Stimulated activated effector memory CD8-positive, alpha-beta T cell treated with anti-CD3 and anti-CD28 coated beads, Interleukin-12 subunit alpha, Interleukin-12 subunit beta, amount 100 ng/mL, for 72 hours (primary cell): ENCODE results near the gene RERE.
A peak's percentile ranks its signal among the peaks of the same experiment; 100 is the strongest.

Source experiments
- ATAC-seq: fragments of 150-1000 bp; cut with Tn5 transposase; 2 replicates; pipeline ENCODE4 v1.10.0; 2021
- DNase-seq, 2 donors: peaks; one replicate each; pipeline ENCODE4 v3.0.0; 2021 to 2022; ENCODE audit warnings: low spot score in 2 of 2
- H3K27ac Mint-ChIP-seq: one replicate; pipeline ENCODE4 v1.8.0; 2022; ENCODE audit warnings: mild to moderate bottlenecking, mixed read lengths
- H3K36me3 Mint-ChIP-seq: one replicate; pipeline ENCODE4 v1.8.0; 2022; ENCODE audit warnings: mild to moderate bottlenecking, mixed read lengths
- H3K4me1 Mint-ChIP-seq: one replicate; pipeline ENCODE4 v1.8.0; 2022; ENCODE audit warnings: mixed read lengths
- H3K4me3 Mint-ChIP-seq: one replicate; pipeline ENCODE4 v1.8.0; 2022; ENCODE audit warnings: mild to moderate bottlenecking, mixed read lengths
- H3K9me3 Mint-ChIP-seq: one replicate; pipeline ENCODE4 v1.8.0; 2022; ENCODE audit warnings: mixed read lengths

Gene RERE

DNA sequence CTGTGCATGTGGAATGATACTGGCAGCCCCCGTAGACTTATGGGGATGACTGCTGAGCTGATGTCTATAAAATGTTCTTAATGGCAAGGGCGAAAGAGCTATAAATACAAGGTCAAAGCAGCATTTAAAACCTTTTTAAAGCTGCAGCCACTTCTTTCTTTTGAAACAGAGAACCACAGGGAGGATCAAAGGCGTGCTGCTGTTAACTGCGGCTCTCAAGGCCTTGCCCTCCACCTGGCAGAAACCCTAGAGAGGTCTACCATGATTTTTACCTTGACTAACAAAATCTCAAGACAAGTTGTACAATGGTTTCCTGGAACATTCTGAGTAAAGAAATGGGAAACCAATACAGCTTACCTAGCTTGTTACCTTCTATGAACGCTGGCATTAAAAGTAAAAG lies 409.8 kb downstream of the RERE start:
- peaks cover 35% of the 10 kb centered on the region for H3K4me1 Mint-ChIP-seq
- H3K4me3 Mint-ChIP-seq: no peak overlapping the region
- peaks cover 54% of the 10 kb centered on the region for H3K36me3 Mint-ChIP-seq

DNA sequence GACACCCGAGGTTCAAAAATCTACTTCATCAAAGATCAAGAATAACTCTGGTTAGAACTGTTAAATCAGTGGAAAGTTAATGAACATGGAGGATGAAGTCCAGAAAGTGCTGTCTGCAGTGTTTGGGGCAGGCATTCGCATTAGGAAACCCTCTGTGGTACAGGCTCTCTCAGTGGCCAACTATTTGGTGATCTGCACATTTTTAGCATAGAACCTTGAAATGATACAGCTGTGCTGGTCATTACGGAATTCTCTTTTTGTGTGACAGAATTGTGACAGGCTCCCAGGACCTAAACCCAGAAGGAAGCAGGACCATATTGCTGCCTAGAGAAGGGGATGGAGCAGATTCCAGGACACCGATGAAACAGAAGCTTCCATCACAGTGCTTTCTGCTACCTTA lies 410.5 kb downstream of the RERE start:
- Mint-ChIP-seq H3K27ac (no peak overlapping the region), H3K9me3 (no peaks in the 10 kb centered on the region), H3K36me3 (peaks cover 49% of the 10 kb centered on the region), H3K4me3 (no peak overlapping the region), H3K4me1 (peaks cover 28% of the 10 kb centered on the region)
- ATAC-seq (no peak), DNase-seq (no peak)

More for the DNA sequence above, 409.8 kb downstream of the RERE start:
- no peaks in the 10 kb centered on the region for H3K9me3 Mint-ChIP-seq
- no peak for DNase-seq
- ATAC-seq: no peak
- H3K27ac Mint-ChIP-seq: no peak overlapping the region

GRCh38 chr1:8406011-8406410 lies 411.4 kb downstream of the RERE start:
- DNase-seq (no peak), ATAC-seq (no peak)
- Mint-ChIP-seq H3K4me3 (no peak overlapping the region), H3K4me1 (peaks cover 26% of the 10 kb centered on the region), H3K27ac (peak overlapping the region; percentile 17), H3K9me3 (no peaks in the 10 kb centered on the region), H3K36me3 (peaks cover 52% of the 10 kb centered on the region)

DNA sequence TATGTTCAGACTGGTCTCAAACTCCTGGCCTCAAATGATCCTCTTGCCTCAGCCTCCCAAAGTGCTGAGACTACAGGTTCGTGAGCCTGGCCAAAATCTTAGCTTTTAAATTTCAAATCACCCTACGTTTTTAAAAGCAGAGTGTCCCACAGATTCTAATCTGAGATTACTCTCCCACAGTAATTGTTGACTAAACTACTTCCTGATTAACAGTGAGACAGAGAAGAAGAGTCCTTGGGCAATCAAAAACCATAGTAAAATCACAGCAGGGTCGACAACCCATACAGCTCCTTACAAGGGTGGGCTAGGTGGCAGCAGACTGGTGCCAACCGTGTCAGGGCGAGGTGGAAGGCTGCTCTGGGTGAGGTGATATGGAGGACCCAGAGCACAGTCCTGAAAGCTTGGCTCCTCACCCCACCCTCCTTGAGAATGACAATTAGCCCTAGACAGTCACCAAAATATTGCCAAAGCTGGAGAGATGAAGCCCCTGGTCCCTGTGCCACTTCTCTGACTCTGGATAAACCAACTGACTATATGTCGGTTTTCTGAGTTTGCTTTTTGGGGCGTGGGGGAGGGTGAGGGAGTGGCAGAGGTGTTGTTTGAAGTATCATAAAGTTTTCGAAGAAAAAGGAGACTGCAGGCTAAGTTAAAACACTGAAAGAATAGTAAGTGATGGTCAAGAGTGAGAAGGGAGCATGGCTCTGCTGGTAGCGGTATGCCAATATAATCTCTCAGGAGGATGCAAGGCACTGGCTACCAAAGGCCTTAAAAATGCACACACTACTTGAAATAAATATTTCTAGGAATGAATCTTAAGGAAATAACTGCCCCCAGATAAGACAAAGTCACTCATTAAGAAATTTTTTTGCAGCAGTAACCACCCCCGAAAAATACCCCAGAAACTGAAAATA lies 412.7 kb downstream of the RERE start:
- Mint-ChIP-seq H3K4me3 (no peak overlapping the region), H3K27ac (no peak overlapping the region), H3K4me1 (peaks cover 14% of the 10 kb centered on the region), H3K36me3 (peaks cover 52% of the 10 kb centered on the region), H3K9me3 (no peaks in the 10 kb centered on the region)
- ATAC-seq: no peak
- DNase-seq: no peak

DNA sequence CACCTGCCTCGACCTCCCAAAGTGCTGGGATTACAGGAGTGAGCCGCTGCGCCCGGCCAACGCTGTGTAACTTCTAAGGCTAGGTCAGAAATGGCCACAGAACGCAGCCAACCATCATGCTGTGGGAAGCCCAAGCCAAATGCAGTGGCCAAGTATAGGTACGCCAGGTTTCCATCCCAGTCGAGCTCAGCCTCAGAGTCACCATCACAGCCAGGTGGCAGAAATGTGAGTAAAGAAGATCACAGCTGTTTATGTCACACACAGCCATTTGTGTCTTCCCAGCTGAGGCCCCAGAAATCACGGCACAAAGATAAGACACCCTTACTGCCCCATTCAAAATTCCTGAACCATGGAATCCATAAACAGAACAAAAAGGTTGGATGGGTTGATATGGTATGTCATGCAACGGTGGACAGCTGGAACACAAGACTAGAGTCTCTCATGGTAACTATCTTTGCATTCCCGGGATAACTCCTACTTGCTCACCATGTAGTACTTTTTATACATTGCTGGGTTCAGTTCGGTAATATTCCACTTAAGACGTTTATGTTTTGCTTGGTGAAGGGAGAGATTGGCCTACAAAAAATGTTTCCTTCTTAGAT lies 415.2 kb downstream of the RERE start:
- Mint-ChIP-seq H3K36me3 (peaks cover 44% of the 10 kb centered on the region), H3K4me1 (peaks cover 21% of the 10 kb centered on the region), H3K4me3 (no peak overlapping the region), H3K27ac (no peak overlapping the region), H3K9me3 (no peaks in the 10 kb centered on the region)
- no peak for DNase-seq
- ATAC-seq: no peak

DNA sequence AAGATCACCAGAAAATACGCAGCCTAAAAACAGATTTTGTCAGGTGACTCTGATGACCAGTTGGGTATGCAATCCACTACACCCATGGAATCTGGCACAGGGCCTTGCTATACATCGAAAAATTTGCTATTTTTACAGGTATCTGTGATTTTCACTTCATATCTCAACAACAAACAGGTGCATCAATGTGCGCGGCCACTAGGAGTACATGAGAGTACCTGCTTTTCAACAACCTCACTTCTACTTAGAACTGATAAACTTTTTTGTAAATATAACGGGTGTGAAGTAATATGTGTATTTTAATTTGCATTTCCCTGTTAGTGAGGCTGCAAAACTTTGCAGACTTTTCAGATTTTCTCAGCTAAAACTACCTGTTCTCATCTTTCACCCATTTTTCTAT lies 418.8 kb downstream of the RERE start:
- no peaks in the 10 kb centered on the region for H3K9me3 Mint-ChIP-seq
- no peak for DNase-seq
- no peak overlapping the region for H3K4me3 Mint-ChIP-seq
- H3K4me1 Mint-ChIP-seq: peaks cover 48% of the 10 kb centered on the region
- no peak for ATAC-seq
- H3K27ac Mint-ChIP-seq: no peak overlapping the region
- peaks cover 21% of the 10 kb centered on the region for H3K36me3 Mint-ChIP-seq

- ATAC-seq (no peak), DNase-seq (no peak)
- Mint-ChIP-seq H3K9me3 (no peaks in the 10 kb centered on the region), H3K27ac (peak overlapping the region; percentile 17), H3K4me1 (peaks cover 48% of the 10 kb centered on the region), H3K36me3 (peaks cover 15% of the 10 kb centered on the region), H3K4me3 (peak overlapping the region; percentile 30)
Measured at GRCh38 chr1:8398086-8398485, 419.4 kb downstream of the RERE start.

- peaks cover 17% of the 10 kb centered on the region for H3K36me3 Mint-ChIP-seq
- no peaks in the 10 kb centered on the region for H3K9me3 Mint-ChIP-seq
- peaks cover 50% of the 10 kb centered on the region for H3K4me1 Mint-ChIP-seq
- peak; percentile 72 for ATAC-seq
- no peak for DNase-seq
- peak overlapping the region; percentile 30 for H3K4me3 Mint-ChIP-seq
- H3K27ac Mint-ChIP-seq: peak overlapping the region; percentile 17
Measured at GRCh38 chr1:8397511-8397910, 419.9 kb downstream of the RERE start.

- Mint-ChIP-seq H3K4me3 (peak overlapping the region; percentile 30), H3K36me3 (peaks cover 20% of the 10 kb centered on the region), H3K27ac (peak overlapping the region; percentile 17), H3K9me3 (no peaks in the 10 kb centered on the region), H3K4me1 (peaks cover 55% of the 10 kb centered on the region)
- ATAC-seq (peak; percentile 95), DNase-seq (peak; percentile 10 to 57)
Measured at GRCh38 chr1:8396786-8397406, 420.5 kb downstream of the RERE start.

GRCh38 chr1:8396083-8396785 lies 421.2 kb downstream of the RERE start:
- peak overlapping the region; percentile 65 for H3K4me3 Mint-ChIP-seq
- peak overlapping the region; percentile 17 for H3K27ac Mint-ChIP-seq

DNA sequence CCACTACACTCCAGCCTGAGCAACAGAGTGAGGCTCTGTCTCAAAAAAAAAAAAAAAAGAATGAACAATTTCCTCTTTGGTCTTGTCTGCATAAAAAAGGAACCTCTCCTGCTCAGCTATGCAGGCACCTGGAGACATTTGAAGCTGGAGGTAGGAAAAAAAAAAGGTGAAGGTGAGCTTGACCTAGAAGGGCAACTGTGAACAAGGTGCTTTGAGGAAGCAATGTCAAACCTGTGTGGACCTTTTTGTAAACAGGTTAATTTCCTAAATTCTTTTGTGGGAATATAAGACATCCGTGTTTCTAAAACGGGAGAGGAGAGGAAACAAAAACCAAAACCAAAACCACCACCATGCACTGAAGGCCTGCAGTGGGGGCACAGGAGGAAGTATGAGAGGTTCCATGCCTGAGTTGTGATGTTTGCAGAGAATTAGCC lies 422.0 kb downstream of the RERE start:
- DNase-seq (no peak), ATAC-seq (no peak)
- Mint-ChIP-seq H3K4me3 (peak overlapping the region; percentile 65), H3K9me3 (no peaks in the 10 kb centered on the region), H3K36me3 (peaks cover 12% of the 10 kb centered on the region), H3K27ac (peak overlapping the region; percentile 82), H3K4me1 (peaks cover 67% of the 10 kb centered on the region)

More at GRCh38 chr1:8396083-8396785, 421.2 kb downstream of the RERE start:
- ATAC-seq (no peak), DNase-seq (no peak)
- Mint-ChIP-seq H3K36me3 (peaks cover 19% of the 10 kb centered on the region), H3K4me1 (peaks cover 59% of the 10 kb centered on the region), H3K9me3 (no peaks in the 10 kb centered on the region)

GRCh38 chr1:8394456-8395321 lies 422.8 kb downstream of the RERE start:
- H3K4me3 Mint-ChIP-seq: peak overlapping the region; percentile 65
- ATAC-seq (peak; percentile 33), DNase-seq (no peak)
- peaks cover 16% of the 10 kb centered on the region for H3K36me3 Mint-ChIP-seq
- H3K9me3 Mint-ChIP-seq: no peaks in the 10 kb centered on the region
- peaks cover 75% of the 10 kb centered on the region for H3K4me1 Mint-ChIP-seq
- peak overlapping the region; percentile 82 for H3K27ac Mint-ChIP-seq

DNA sequence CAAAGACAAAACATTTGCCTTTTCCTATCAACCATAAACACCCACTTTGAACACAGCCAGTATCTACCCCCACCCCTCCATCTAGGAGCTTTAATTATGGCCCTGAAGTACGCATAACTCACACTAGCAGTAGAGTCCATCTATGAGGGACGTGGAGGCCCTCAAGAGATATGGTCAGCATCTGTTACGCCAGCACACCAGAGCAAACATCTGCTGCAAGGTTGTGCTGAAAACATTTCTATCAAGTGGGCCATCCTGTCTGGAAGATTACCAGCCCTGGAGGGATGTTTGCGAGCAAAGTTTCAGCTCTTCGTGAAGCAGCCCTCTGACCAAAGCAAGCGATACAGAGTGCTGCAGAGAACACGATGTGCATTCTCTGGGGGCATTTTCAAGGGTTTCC lies 424.9 kb downstream of the RERE start:
- H3K36me3 Mint-ChIP-seq: peaks cover 27% of the 10 kb centered on the region
- no peak overlapping the region for H3K4me3 Mint-ChIP-seq
- ATAC-seq (no peak), DNase-seq (no peak)
- no peaks in the 10 kb centered on the region for H3K9me3 Mint-ChIP-seq
- no peak overlapping the region for H3K27ac Mint-ChIP-seq
- H3K4me1 Mint-ChIP-seq: peaks cover 75% of the 10 kb centered on the region

- ATAC-seq (no peak), DNase-seq (no peak)
- Mint-ChIP-seq H3K36me3 (peaks cover 27% of the 10 kb centered on the region), H3K4me1 (peaks cover 73% of the 10 kb centered on the region), H3K9me3 (no peaks in the 10 kb centered on the region), H3K4me3 (no peak overlapping the region), H3K27ac (peak overlapping the region; percentile 58)
Measured at GRCh38 chr1:8390707-8391106, 426.7 kb downstream of the RERE start.
